H1 (cell line): Measurements from ENCODE around the gene SIPA1L2. TPM values are rescaled to one million over a fixed set of nuclear protein-coding genes. Genes with fewer than 3 reads are reported as not detected.

Experiments used
- E2F6 ChIP-seq: IDR thresholded peaks from 2 replicates; pipeline ENCODE4 v1.6.1; 2012; ENCODE audit warnings: inconsistent platforms
- EP300 ChIP-seq, 2 experiments: IDR thresholded peaks; 1 replicate in 1 of 2; 2 replicates in 1 of 2; pipeline ENCODE4 v1.6.1; 2011 to 2012; ENCODE audit warnings: low read depth in 2 of 2, low read length in 2 of 2, mild to moderate bottlenecking in 2 of 2, borderline replicate concordance in 1 of 2, inconsistent platforms in 1 of 2, moderate library complexity in 1 of 2
- PHF8 ChIP-seq: fragments of 200-600 bp; sonication (generic); conservative IDR thresholded peaks from 2 replicates; pipeline ENCODE4 v1.7.1; 2012; ENCODE audit warnings: low read depth, mild to moderate bottlenecking, inconsistent platforms, low read length, moderate library complexity
- RXRA ChIP-seq: IDR thresholded peaks from 2 replicates; pipeline ENCODE4 v1.6.1; 2011; ENCODE audit warnings: low read depth, mild to moderate bottlenecking, low read length, moderate library complexity; ENCODE audit not compliant: insufficient read depth
- polyA plus RNA-seq, 7 experiments: library from polyadenylated mRNA; depleted of rRNA in 3 of 7; stranded (reverse) in 5 of 7; unstranded in 2 of 7; fragments of >200 nt in 5 of 7; fragments of 200-250 nt in 2 of 7; gene quantifications; 1 replicate in 5 of 7; 2 replicates in 1 of 7; 4 replicates in 1 of 7; pipeline versions ENCODE4 v1.2.1 to v1.2.3, GENCODE V29; 2011 to 2013; ENCODE audit warnings: missing spikeins in 2 of 7, mixed read lengths in 2 of 7
- total RNA-seq: library from RNA; stranded (reverse); fragmentation: NEBNext Ultra II Directional; extraction: Animal tissue kit (Norgen Biotek cat#: 25700); gene quantifications from 2 replicates; pipeline ENCODE4 v1.2.1, GENCODE V29; 2021

The SIPA1L2 gene
- total and polyA plus RNA-seq, 2 of the 8 experiments (the other 6 are each of a cell fraction or from before 2014, with no cell fraction given), result 7.7 to 13.2 TPM

- no peak for TF ChIP-seq EP300 (IDR thresholded peaks at IDR 0.05; ENCODE audit: borderline replicate concordance in 1 of 2, low read depth in 2 of 2, low read length in 2 of 2)
- no peak for TF ChIP-seq RXRA
- no peak for TF ChIP-seq PHF8
- TF ChIP-seq E2F6, result no peak
- TF ChIP-seq, all 59 proteins: peak for 0
Observed at GRCh38 chr1:232596666-232597303, 33.1 kb downstream of the SIPA1L2 start (continued).
